Measurements from ENCODE around the gene CFTR.

Gene CFTR

GRCh38 chr7:117470777-117471176 is 9.0 kb upstream of the CFTR start:
- no peaks in the 10 kb centered on the region for H4K20me1 ChIP-seq (ENCODE audit: insufficient read depth, low read length)
- H3K4me1 ChIP-seq (ENCODE audit: insufficient read depth, low read length) = peaks cover 20% of the 10 kb centered on the region
- peak overlapping the region; percentile 64 for H3K27ac ChIP-seq (ENCODE audit: low read length)
- H3K9ac ChIP-seq (ENCODE audit: low read depth, low read length) = peak overlapping the region; percentile 4; the same call in 1 of the 2 replicates
- ATAC-seq (ENCODE audit: insufficient read depth, low read depth) = peak; percentile 80
- H3K4me3 ChIP-seq (ENCODE audit: low read depth in 1 of 2, low read length in 2 of 2) = no peak overlapping the region
- peak; percentile 72 for DNase-seq
- no peaks in the 10 kb centered on the region for H3K9me3 ChIP-seq (ENCODE audit: insufficient read depth, low read length, severe bottlenecking)
- peak overlapping the region; percentile 32; the same call in 1 of the 2 replicates for H3K4me2 ChIP-seq (ENCODE audit: insufficient read depth, low read length)
- no peaks in the 10 kb centered on the region for H3K27me3 ChIP-seq (ENCODE audit: insufficient read depth, low read length, poor library complexity)
- H2AFZ ChIP-seq (ENCODE audit: low read depth, low read length) = peak overlapping the region; percentile 74
- no peak for TF ChIP-seq EZH2 (IDR thresholded peaks at IDR 0.05; ENCODE audit: borderline replicate concordance, low read depth, low read length, severe bottlenecking)
- TF ChIP-seq CTCF (IDR thresholded peaks at IDR 0.05; ENCODE audit: borderline replicate concordance, extremely low read depth, low read length, poor library complexity, severe bottlenecking) = no peak
- no peaks in the 10 kb centered on the region for H3K79me2 ChIP-seq (ENCODE audit: insufficient read depth, low read length)
- no peaks in the 10 kb centered on the region for H3K36me3 ChIP-seq (ENCODE audit: insufficient read depth, low read length)

- Histone ChIP-seq H3K4me1 (ENCODE audit: insufficient read depth, low read length) (peaks cover 20% of the 10 kb centered on the region), H2AFZ (ENCODE audit: low read depth, low read length) (no peak overlapping the region), H3K36me3 (ENCODE audit: insufficient read depth, low read length) (no peaks in the 10 kb centered on the region), H3K4me2 (ENCODE audit: insufficient read depth, low read length) (no peak overlapping the region), H3K27me3 (ENCODE audit: insufficient read depth, low read length, poor library complexity) (no peaks in the 10 kb centered on the region), H3K4me3 (ENCODE audit: low read depth in 1 of 2, low read length in 2 of 2) (no peak overlapping the region), H3K27ac (ENCODE audit: low read length) (no peak overlapping the region), H4K20me1 (ENCODE audit: insufficient read depth, low read length) (no peaks in the 10 kb centered on the region), H3K9ac (ENCODE audit: low read depth, low read length) (no peak overlapping the region), H3K9me3 (ENCODE audit: insufficient read depth, low read length, severe bottlenecking) (no peaks in the 10 kb centered on the region), H3K79me2 (ENCODE audit: insufficient read depth, low read length) (no peaks in the 10 kb centered on the region)
- peak; percentile 24 for DNase-seq
- ATAC-seq (ENCODE audit: insufficient read depth, low read depth) = peak; percentile 66
- no peak for TF ChIP-seq EZH2 (IDR thresholded peaks at IDR 0.05; ENCODE audit: borderline replicate concordance, low read depth, low read length, severe bottlenecking)
- no peak for TF ChIP-seq CTCF (IDR thresholded peaks at IDR 0.05; ENCODE audit: borderline replicate concordance, extremely low read depth, low read length, poor library complexity, severe bottlenecking)
These were observed 7.5 kb upstream of the CFTR start for GRCh38 chr7:117472335-117472734.

- no peak overlapping the region for H3K27ac ChIP-seq (ENCODE audit: low read length)
- H3K9ac ChIP-seq (ENCODE audit: low read depth, low read length) = no peak overlapping the region
- no peak overlapping the region for H3K4me2 ChIP-seq (ENCODE audit: insufficient read depth, low read length)
- no peaks in the 10 kb centered on the region for H3K27me3 ChIP-seq (ENCODE audit: insufficient read depth, low read length, poor library complexity)
- no peak for TF ChIP-seq EZH2 (IDR thresholded peaks at IDR 0.05; ENCODE audit: borderline replicate concordance, low read depth, low read length, severe bottlenecking)
- no peak for TF ChIP-seq CTCF (IDR thresholded peaks at IDR 0.05; ENCODE audit: borderline replicate concordance, extremely low read depth, low read length, poor library complexity, severe bottlenecking)
- H3K4me3 ChIP-seq (ENCODE audit: low read depth in 1 of 2, low read length in 2 of 2) = no peak overlapping the region
- DNase-seq (no peak), ATAC-seq (ENCODE audit: insufficient read depth, low read depth) (no peak)
- H3K9me3 ChIP-seq (ENCODE audit: insufficient read depth, low read length, severe bottlenecking) = no peaks in the 10 kb centered on the region
- H3K36me3 ChIP-seq (ENCODE audit: insufficient read depth, low read length) = no peaks in the 10 kb centered on the region
- no peaks in the 10 kb centered on the region for H4K20me1 ChIP-seq (ENCODE audit: insufficient read depth, low read length)
- no peak overlapping the region for H2AFZ ChIP-seq (ENCODE audit: low read depth, low read length)
- H3K79me2 ChIP-seq (ENCODE audit: insufficient read depth, low read length) = no peaks in the 10 kb centered on the region
- peaks cover 9% of the 10 kb centered on the region for H3K4me1 ChIP-seq (ENCODE audit: insufficient read depth, low read length)
These were observed 3.1 kb upstream of the CFTR start for GRCh38 chr7:117476557-117477215.

Data from DND-41 (cell line).